Keratinocyte (primary cell): Measurements from ENCODE around the gene FKBP10. TPM values are rescaled to one million over a fixed set of nuclear protein-coding genes. Genes with fewer than 3 reads are reported as not detected.

Experiments used
- DNase-seq: peaks from one replicate; pipeline ENCODE4 v3.0.0-alpha.2; 2011; ENCODE audit warnings: low read depth, missing footprints, low spot score
- FAIRE-seq: peaks from 2 replicates; lab custom pipeline; 2011; peaks lifted over from hg19 to GRCh38; lab: Jason Lieb, UNC
- H2AFZ ChIP-seq: 2 replicates; pipeline ENCODE4 v1.6.0; 2012; ENCODE audit warnings: low read length, control low read depth, inconsistent platforms; ENCODE audit not compliant: control insufficient read depth
- H3K27ac ChIP-seq: 2 replicates; pipeline ENCODE4 v1.5.1; 2011; ENCODE audit warnings: low read length; ENCODE audit not compliant: control insufficient read depth, insufficient read depth
- H3K27me3 ChIP-seq: 3 replicates; pipeline ENCODE4 v1.6.0; 2011; ENCODE audit warnings: low read length; ENCODE audit not compliant: control insufficient read depth, insufficient read depth; ENCODE audit errors: extremely low read depth
- H3K36me3 ChIP-seq, 2 experiments: 2 replicates in 1 of 2; 3 replicates in 1 of 2; pipeline ENCODE4 v1.5.1; 2011; ENCODE audit warnings: low read length in 2 of 2, mild to moderate bottlenecking in 1 of 2; ENCODE audit not compliant: control insufficient read depth in 2 of 2, insufficient read depth in 2 of 2; ENCODE audit errors: extremely low read depth in 1 of 2
- H3K4me1 ChIP-seq: 3 replicates; pipeline ENCODE4 v1.5.1; 2011; ENCODE audit warnings: low read length; ENCODE audit not compliant: control insufficient read depth, insufficient read depth; ENCODE audit errors: extremely low read depth
- H3K4me2 ChIP-seq: 3 replicates; pipeline ENCODE4 v1.6.0; 2011; ENCODE audit warnings: low read depth, low read length; ENCODE audit not compliant: control insufficient read depth, insufficient read depth; ENCODE audit errors: extremely low read depth
- H3K4me3 ChIP-seq, 3 experiments: fragments of 200-600 bp in 1 of 3; sonication (generic) in 1 of 3; 2 replicates in 2 of 3; 3 replicates in 1 of 3; pipeline ENCODE4 v1.5.1; 2011 to 2016; ENCODE audit warnings: low read length in 3 of 3, mild to moderate bottlenecking in 3 of 3, control low read depth in 2 of 3, inconsistent platforms in 1 of 3, low read depth in 1 of 3, mixed read lengths in 1 of 3, mixed run types in 1 of 3, moderate library complexity in 1 of 3; ENCODE audit not compliant: control insufficient read depth in 2 of 3, insufficient read depth in 2 of 3; ENCODE audit errors: extremely low read depth in 1 of 3
- H3K79me2 ChIP-seq: 2 replicates; pipeline ENCODE4 v1.6.0; 2012; ENCODE audit warnings: low read length; ENCODE audit not compliant: control insufficient read depth, insufficient read depth
- H3K9ac ChIP-seq: 3 replicates; pipeline ENCODE4 v1.6.0; 2011; ENCODE audit warnings: low read length; ENCODE audit not compliant: control insufficient read depth, insufficient read depth; ENCODE audit errors: extremely low read depth
- H3K9me1 ChIP-seq: 3 replicates; pipeline ENCODE4 v1.6.0; 2011; ENCODE audit warnings: low read length; ENCODE audit not compliant: control insufficient read depth, insufficient read depth; ENCODE audit errors: extremely low read depth
- H3K9me3 ChIP-seq: 2 replicates; pipeline ENCODE4 v1.5.1; 2012; ENCODE audit warnings: low read depth, low read length; ENCODE audit not compliant: control insufficient read depth
- H4K20me1 ChIP-seq: 3 replicates; pipeline ENCODE4 v1.6.0; 2011; ENCODE audit warnings: low read length; ENCODE audit not compliant: control insufficient read depth, insufficient read depth; ENCODE audit errors: extremely low read depth
- CTCF ChIP-seq, 3 experiments: IDR thresholded peaks in 1 of 3; conservative IDR thresholded peaks in 1 of 3; optimal IDR thresholded peaks in 1 of 3; 2 replicates in 2 of 3; 3 replicates in 1 of 3; pipeline versions ENCODE3 to v1.5.1; 2011; ENCODE audit warnings: low read length in 3 of 3, mild to moderate bottlenecking in 3 of 3, moderate library complexity in 2 of 3, control low read depth in 1 of 3, inconsistent platforms in 1 of 3; ENCODE audit not compliant: insufficient read depth in 2 of 3; ENCODE audit errors: extremely low read depth in 1 of 3
- EZH2 ChIP-seq: IDR thresholded peaks from one replicate; pipeline ENCODE4 v1.6.1; 2012; ENCODE audit warnings: inconsistent platforms, mild to moderate bottlenecking, low read length, moderate library complexity
- dilution Hi-C: fragments of 300-500 bp; cut with MboI; formaldehyde crosslinking; loops from one replicate; pipeline ENCODE4 v1.7.0; 2020; ENCODE audit warnings: low sequenced_read_pairs; ENCODE audit not compliant: extremely low pct_ligation_motif_present
- polyA plus RNA-seq, 5 experiments: library from polyadenylated mRNA; depleted of rRNA in 3 of 5; stranded (reverse) in 3 of 5; stranded (forward) in 1 of 5; unstranded in 1 of 5; fragments of >200 nt; gene quantifications; 1 replicate in 1 of 5; 2 replicates in 3 of 5; 3 replicates in 1 of 5; pipeline versions ENCODE4 v1.2.1 to v1.2.3, GENCODE V29; 2011 to 2012; ENCODE audit warnings: missing spikeins in 2 of 5, low read depth in 1 of 5, low replicate concordance in 1 of 5

FKBP10 gene
- polyA plus RNA-seq, 1 donor (not counting 4 experiments of a cell fraction or from before 2014, with no cell fraction given): 0.38 TPM

DNA sequence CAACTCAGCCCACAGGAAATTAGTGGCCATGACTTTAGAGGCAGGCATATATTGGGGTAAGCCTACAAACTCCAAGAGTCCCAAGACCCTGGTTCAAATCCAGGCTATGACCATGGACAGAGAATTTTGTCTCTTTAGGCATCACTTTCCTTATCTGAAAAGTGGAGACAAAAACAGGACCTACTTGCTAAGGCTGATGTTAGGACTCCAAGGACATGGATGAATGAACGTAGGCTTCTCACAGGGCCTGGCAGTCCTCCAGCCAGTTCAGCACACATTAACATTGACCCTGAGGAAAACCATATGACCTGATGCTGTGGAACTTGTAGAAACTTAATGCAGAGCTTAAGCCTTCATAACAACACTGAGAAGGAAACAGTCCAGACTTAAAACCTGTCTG lies 1.4 kb downstream of the FKBP10 start:
- Histone ChIP-seq H3K9ac (no peak overlapping the region), H3K4me3 (no peak overlapping the region), H2AFZ (no peak overlapping the region), H3K4me1 (peaks cover 8% of the 10 kb centered on the region), H3K36me3 (no peaks in the 10 kb centered on the region), H3K4me2 (no peak overlapping the region), H3K27ac (no peak overlapping the region), H3K27me3 (peaks cover 16% of the 10 kb centered on the region), H4K20me1 (no peaks in the 10 kb centered on the region), H3K79me2 (no peaks in the 10 kb centered on the region), H3K9me1 (no peaks in the 10 kb centered on the region), H3K9me3 (no peaks in the 10 kb centered on the region)
- DNase-seq (no peak), FAIRE-seq (no peak)
- no peak for TF ChIP-seq CTCF (optimal IDR thresholded peaks at IDR 0.05 in 1 of 3, IDR thresholded peaks at IDR 0.05 in 1 of 3, conservative IDR thresholded peaks at IDR 0.05 in 1 of 3; ENCODE audit: extremely low read depth in 1 of 3, insufficient read depth in 2 of 3, low read length in 3 of 3)
- no peak for TF ChIP-seq EZH2
- dilution Hi-C loops: no loop called here

- FAIRE-seq (no peak), DNase-seq (no peak)
- TF ChIP-seq CTCF (optimal IDR thresholded peaks at IDR 0.05 in 1 of 3, IDR thresholded peaks at IDR 0.05 in 1 of 3, conservative IDR thresholded peaks at IDR 0.05 in 1 of 3; ENCODE audit: extremely low read depth in 1 of 3, insufficient read depth in 2 of 3, low read length in 3 of 3) (no peak), EZH2 (no peak)
- Histone ChIP-seq H3K79me2 (no peaks in the 10 kb centered on the region), H3K9me1 (no peaks in the 10 kb centered on the region), H3K9me3 (no peaks in the 10 kb centered on the region), H3K4me1 (peaks cover 4% of the 10 kb centered on the region), H4K20me1 (no peaks in the 10 kb centered on the region), H3K4me3 (no peak overlapping the region), H3K27ac (no peak overlapping the region), H3K27me3 (peaks cover 23% of the 10 kb centered on the region), H3K36me3 (no peaks in the 10 kb centered on the region), H3K9ac (no peak overlapping the region), H3K4me2 (no peak overlapping the region), H2AFZ (no peak overlapping the region)
- dilution Hi-C loops: no loop called here
Observed at GRCh38 chr17:41816637-41817320, 4.0 kb downstream of the FKBP10 start.
